Measurements from ENCODE around the gene CHMP4A.

CHMP4A gene

DNA sequence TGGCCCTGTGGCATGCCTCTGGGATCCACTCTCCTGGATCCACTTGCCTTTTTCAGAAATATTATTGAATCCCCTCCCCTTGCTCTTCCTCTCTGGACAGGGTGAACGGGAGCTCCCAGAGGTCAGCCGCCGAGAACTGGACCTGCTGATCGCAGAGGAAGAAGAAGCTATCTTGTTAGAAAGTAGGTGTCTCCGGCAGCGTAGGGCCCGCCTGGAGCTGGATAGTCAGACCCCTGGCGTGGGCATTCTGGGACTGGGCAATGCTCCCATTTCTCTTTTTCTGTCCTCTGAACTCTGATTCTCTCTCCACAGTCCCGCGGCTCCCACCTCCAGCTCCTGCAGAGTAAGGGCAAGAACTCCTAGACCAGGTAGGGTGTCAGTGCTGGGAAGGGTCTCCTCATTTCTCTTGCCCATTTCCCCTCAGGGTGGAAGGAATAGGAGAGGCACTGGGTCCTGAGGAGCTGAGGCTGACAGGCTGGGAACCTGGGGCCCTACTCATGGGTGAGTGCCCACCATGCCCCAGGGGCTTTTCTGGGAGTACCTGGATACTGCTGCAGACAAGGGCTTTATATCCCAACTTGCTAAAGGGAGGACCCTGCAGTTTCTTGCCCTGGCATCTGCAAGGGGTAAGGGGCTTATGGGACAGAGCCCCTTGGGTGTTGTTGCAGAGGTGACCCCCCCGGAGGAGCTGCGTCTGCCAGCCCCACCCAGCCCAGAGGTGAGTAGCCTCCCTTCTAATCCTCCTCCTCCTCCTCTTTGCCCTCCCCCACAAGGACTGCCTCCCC is 36.1 kb downstream of the CHMP4A start:
- no peak for DNase-seq

DNA sequence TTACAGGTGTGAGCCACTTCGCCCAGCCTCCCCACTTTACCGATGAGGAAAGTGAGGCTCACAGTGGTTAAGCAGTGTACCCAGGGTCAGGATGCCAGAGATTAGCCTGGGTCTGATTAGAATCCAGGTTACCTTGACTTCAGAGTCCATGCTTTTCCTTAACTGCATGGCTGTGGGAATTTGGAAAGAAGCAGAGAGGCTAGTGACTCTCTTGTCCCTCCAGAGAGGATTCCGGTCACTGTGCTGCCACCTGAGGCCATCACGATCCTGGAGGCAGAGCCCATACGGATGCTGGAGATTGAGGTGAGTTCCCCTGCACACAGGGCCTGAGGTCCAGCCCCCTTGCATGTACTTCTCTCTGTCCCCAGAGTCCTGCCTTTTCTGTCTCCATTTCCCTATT is 36.7 kb downstream of the CHMP4A start:
- DNase-seq: no peak

DNA sequence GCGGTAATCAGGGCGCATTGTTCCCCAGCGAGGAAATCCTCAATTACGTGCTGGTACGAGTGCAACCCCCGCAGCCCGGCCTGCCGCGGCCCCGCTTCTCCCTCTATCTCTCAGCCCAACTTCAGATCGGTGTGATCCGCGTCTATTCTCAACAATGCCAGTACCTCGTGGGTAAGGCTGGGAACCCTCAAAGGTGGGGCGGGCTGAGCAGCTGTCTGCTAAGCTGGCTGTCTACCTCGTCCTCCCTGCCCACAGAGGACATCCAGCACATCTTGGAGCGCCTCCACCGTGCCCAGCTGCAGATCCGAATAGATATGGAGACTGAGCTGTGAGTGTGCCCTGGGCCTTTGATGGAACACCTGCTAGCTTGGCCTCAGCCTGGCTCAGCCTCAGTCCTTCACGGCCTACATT is 40.4 kb downstream of the CHMP4A start:
- no peak for DNase-seq

DNA sequence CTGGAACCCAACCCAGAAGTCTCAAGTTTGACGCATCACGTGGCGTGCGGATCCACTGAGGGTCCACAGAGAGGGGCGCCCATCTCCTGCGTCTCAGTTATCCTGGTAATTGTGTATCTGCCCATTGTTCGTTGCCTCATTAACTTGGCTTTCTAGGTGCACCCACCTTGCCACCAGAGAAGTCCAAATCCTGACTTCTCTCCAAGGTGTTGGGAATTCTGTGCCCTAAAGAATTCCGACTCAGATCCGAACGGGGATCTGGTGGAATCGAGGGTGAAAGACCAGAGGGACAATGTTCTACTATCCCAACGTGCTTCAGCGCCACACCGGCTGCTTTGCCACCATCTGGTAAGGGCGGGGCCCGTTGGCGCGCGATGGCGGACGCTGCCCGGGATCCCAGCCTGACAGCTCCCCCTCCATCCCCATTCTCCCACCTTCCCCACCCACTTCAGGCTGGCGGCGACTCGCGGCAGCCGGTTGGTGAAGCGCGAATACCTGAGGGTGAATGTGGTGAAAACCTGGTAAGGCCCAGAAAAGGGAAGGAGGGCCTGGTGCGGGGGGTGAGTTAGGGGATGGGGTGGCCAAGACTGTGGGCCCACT is 40.9 kb downstream of the CHMP4A start:
- peak; percentile 63 for DNase-seq

DNA sequence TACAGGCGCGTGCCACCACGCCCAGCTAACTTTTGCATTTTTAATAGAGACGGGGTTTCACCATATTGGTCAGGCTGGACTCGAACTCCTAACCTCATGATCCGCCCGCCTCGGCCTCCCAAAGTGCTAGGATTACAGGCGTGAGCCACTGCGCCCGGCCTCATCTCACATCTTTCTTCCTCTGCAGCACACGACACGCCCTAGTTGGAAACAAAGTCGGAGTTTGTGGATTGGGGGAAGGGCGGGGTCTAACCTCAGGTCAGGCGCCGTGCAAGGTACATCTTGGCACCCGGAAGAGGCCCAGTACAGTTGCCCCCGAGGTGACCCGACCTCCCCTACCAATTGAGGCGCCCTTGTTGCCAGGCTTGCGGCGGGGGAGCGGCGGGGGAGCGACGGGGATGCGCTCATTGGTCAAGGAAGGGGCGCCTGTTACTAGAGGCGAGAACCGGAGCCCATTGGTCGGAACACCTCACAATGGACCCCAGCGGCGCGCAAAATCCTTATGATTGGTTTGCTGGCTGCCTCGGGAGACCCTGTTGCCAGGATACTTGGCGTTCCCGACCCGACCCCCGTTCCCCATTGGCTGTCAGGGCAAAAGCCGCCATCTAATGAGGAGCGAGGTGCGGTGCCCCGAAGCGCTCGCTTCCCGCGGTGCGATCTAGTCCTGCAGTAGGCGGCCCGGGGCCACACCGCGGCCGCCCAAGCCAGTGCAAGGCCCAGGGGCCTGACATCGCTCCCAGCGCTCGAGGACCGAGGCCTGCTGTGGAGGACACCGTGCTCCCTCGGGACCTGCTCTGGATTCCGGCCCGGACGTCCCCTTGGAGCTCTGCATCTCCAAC is 41.6 kb downstream of the CHMP4A start, which contains the start of gene REC8:
Gene REC8, plus strand, starts transcription at position 659 of the 839 bp plus-strand sequence. CDS start 473 bp downstream, outside the sequence.
- peak; percentile 100 for DNase-seq

DNA sequence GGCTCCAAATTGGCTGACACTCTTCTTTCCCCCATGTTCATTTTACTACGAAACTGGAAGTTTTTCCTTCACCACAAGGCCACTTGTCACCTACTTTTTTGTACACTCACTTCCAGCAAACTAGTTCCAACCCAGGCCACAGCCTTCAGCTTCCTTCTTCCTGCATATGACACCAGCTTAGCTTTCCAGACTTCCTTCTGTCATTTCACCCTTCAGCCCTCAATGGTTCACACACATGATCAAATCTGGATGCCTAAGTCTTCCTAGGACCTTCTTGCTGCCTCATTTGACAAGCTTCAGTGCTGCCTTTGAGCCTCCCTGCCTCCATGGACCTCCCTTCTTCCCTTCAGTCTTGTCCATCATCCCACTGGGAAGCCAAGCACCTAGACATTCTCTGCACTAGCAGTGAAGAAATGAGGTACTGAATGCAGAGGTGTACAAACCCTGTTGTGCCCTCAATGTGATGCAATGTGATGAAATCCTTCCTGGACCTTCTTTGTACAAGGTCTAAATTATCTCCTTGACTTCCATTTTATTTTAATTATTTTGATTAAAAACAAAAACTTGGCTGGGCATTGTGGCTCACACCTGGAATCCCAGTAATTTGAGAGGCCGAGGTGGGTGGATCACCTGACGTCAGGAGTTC is 45.7 kb downstream of the CHMP4A start:
- DNase-seq: no peak

DNA sequence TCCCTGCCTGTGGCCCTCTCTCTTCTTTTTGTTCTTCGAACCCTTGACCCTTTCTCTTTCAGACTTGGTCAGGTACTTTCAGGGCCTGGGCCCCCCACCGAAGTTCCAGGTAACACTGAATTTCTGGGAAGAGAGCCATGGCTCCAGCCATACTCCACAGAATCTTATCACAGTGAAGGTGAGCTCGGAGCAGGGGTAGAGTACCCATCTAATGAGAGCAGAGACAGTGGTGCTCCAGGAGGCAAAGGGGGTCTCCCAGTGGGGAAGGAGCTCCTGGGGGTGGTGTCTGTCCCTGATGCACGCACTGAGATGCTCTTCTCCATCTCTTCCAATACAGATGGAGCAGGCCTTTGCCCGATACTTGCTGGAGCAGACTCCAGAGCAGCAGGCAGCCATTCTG is 47.5 kb downstream of the CHMP4A start:
- no peak for DNase-seq

DNA sequence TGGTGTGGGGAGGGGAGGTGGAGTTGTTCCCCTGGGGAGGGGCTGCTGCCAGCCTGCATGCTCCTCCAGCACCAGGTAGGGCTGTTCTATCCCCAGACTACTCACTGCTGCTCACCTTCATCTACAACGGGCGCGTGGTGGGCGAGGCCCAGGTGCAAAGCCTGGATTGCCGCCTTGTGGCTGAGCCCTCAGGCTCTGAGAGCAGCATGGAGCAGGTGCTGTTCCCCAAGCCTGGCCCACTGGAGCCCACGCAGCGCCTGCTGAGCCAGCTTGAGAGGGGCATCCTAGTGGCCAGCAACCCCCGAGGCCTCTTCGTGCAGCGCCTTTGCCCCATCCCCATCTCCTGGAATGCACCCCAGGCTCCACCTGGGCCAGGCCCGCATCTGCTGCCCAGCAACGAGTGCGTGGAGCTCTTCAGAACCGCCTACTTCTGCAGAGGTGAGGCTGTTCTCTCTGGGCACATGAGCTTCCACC is 48.7 kb downstream of the CHMP4A start:
- no peak for DNase-seq

DNA sequence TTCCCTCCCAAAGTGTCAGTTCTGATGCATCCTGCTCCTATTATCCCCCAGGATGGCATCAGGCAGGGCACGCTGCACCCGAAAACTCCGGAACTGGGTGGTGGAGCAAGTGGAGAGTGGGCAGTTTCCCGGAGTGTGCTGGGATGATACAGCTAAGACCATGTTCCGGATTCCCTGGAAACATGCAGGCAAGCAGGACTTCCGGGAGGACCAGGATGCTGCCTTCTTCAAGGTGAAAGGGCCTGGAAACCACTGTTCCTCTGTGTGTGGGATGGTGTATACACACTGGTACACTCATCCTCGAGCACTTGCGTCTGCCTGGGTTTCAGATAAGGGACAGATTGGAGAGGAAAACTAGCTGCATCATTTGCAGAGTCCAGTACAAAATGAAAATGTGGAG is 51.2 kb downstream of the CHMP4A start:
- DNase-seq: no peak

DNA sequence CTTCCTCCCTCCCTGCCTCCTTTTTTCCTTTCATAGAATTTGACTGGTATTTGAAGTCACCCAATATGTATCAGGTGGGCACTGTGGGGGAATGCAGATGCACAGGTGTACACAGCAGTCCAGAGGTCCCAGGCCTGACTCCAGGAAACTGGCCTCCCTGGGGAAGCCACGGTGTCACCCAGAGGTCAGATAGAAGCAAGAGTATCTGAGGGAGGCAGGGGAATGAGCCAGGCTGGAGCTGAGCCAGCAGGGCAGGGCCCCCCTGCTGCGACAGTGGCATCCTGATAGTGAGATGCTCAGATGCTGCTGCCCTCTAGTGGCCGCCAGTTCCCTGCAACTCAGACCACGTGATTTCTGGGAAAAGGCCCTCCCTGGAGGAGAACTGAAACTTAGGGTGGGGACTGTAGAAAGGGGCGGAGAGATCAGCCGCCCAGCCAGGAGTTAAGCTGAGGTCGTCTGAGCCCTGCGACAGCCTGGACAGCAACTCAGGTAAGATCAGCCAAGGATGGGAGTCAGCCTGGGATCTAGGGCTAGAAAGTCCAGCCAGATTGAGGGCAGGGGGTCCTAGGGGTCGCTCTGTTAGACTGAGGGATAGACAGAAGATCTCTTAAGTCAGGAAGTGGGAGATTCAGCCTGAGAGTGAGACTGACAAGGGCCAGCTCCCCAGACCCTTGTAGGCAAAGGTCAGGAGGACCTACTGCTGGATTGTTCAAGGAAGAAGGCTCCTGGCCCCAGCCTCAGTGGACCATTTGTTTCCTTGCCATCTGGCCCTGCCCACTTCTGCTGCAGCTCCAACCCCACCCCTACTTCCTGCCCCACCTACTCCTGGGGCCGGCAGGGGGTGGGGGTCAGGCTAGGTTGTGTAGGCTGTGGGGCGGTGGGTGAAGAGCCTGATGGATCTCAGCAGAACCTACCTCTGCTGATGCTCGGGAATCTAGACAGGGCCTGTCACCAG is 52.2 kb downstream of the CHMP4A start, which contains the start of gene IRF9:
Gene IRF9, plus strand, starts transcription at position 416 of the 955 bp plus-strand sequence. CDS start 880 bp downstream, outside the sequence.
- DNase-seq: peak; percentile 90

DNA sequence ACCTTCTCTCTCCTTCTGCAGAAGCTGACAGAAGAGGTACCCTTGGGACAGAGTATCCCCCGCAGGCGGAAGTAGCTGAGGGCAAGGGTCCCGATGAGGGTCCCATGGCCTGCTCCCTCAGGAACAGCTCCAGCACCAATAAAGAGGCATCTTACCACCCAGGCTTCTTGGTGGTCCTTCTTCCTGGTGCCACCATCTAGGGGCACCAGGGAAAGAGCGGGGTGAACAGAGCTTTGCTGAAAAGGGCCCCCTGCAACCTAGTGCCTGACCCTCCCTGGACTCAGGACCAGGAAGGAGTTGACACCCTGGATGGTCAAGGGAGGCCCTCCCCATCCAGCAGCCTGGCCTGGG is 52.8 kb downstream of the CHMP4A start:
- DNase-seq: no peak

DNA sequence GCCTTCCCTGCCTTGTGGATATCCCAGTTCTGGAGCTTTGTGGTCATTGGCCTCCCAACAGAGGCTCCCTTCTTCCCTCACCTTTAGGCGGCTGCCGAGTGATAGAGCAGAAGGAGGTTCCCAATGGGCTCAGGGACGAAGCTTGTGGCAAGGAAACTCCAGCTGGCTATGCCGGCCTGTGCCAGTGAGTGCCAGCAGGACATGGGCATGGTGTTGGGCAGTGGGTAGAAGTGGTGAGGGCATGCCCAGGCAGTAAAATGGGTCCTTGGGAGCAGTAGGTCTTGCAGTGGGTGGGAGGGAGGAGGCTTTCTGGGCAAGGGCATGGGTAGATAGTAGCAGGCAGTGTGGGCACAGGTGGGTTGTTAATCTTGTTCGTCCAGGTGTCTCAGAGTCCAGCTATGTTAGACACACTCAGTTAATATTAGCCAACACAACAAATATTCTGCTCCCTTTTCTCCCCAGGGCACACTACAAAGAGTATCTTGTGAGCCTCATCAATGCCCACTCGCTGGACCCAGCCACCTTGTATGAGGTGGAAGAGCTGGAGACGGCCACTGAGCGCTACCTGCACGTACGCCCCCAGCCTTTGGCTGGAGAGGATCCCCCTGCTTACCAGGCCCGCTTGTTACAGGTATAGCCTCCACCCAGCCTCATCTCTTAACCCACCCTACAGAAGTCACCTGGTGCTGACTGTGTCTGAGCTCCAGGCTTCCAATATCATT is 53.4 kb downstream of the CHMP4A start:
- no peak for DNase-seq
